ENCODE data around the gene DCP1A.

Gene DCP1A

DNA sequence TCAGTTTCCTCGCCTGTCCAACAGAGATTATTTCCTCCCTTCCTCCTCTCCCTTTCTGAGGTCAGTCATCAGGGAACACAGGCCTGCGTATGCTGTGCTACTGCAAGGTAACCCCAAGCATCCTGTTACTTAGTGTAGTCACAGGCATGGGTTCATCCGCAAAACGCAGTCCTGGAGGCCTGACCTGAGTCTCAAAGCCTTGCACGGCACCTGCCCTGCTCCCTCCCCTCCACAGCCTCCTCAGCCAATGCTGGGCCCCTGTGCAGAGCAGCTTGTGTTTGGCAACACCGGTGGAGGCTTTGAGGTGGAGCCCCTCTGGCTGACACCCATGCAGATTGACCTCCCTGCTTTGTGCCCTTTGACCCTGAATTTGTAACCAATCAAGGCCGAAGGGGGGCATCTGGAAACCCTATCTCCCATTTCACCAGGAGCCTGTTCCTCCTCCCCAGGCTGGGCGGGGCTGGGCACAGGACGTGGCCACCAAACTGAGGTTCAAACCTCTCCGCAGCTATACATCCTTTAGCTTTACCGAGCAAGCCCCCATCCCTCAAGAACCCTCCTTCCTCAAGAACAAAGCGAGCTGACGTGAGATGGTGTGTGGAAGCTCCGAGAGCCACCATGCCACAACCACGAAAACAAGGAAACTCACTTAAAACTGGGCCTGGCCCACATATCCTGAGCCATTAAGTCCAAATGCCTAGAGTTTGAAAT, 113.1 kb downstream of the DCP1A start:
- no peak for DNase-seq (ENCODE audit: extremely low read depth, low read depth)
- TF ChIP-seq, protein P1, sequence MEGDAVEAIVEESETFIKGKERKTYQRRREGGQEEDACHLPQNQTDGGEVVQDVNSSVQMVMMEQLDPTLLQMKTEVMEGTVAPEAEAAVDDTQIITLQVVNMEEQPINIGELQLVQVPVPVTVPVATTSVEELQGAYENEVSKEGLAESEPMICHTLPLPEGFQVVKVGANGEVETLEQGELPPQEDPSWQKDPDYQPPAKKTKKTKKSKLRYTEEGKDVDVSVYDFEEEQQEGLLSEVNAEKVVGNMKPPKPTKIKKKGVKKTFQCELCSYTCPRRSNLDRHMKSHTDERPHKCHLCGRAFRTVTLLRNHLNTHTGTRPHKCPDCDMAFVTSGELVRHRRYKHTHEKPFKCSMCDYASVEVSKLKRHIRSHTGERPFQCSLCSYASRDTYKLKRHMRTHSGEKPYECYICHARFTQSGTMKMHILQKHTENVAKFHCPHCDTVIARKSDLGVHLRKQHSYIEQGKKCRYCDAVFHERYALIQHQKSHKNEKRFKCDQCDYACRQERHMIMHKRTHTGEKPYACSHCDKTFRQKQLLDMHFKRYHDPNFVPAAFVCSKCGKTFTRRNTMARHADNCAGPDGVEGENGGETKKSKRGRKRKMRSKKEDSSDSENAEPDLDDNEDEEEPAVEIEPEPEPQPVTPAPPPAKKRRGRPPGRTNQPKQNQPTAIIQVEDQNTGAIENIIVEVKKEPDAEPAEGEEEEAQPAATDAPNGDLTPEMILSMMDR (IDR thresholded peaks at IDR 0.05; ENCODE audit: low read depth, low read length), result no peak

Measured in AG09319 (cell line).